Uterus (tissue), 4 donors: ENCODE measurements around the gene ITGAV. TPM values are rescaled to one million over a fixed set of nuclear protein-coding genes. Genes with fewer than 3 reads are reported as not detected.

ENCODE experiments used
- DNase-seq, 2 donors: peaks; one replicate each; pipeline ENCODE4 v3.0.0-alpha.2; 2019 to 2020
- H3K27ac ChIP-seq, 2 donors: fragments of 200-600 bp; sonication (generic); 1 replicate in 1 of 2; 2 replicates in 1 of 2; pipeline ENCODE4 v1.5.1; 2016 to 2018
- H3K27me3 ChIP-seq, 2 donors: fragments of 200-600 bp; sonication (generic); one replicate each; pipeline ENCODE4 v1.5.1; 2018 to 2019; ENCODE audit warnings: control low read depth in 1 of 2
- H3K36me3 ChIP-seq, 2 donors: fragments of 200-600 bp; sonication (generic); one replicate each; pipeline ENCODE4 v1.5.1; 2019; ENCODE audit warnings: control low read depth in 1 of 2
- H3K4me1 ChIP-seq, 2 donors: fragments of 200-600 bp; sonication (generic); one replicate each; pipeline ENCODE4 v1.5.1; 2018 to 2019; ENCODE audit warnings: control low read depth in 1 of 2
- H3K4me3 ChIP-seq, 2 donors: fragments of 200-600 bp; sonication (generic); 1 replicate in 1 of 2; 2 replicates in 1 of 2; pipeline ENCODE4 v1.5.1; 2018 to 2019; ENCODE audit warnings: mild to moderate bottlenecking in 1 of 2
- H3K9me3 ChIP-seq, 2 donors: fragments of 200-600 bp; sonication (generic); one replicate each; pipeline ENCODE4 v1.5.1; 2019; ENCODE audit warnings: control low read depth in 1 of 2
- CTCF ChIP-seq, 4 experiments: fragments of 200-600 bp in 2 of 4; fragments of 450-650 bp in 2 of 4; sonication (generic) in 2 of 4; IDR thresholded peaks; one replicate each; pipeline ENCODE4 v1.5.1; 2016 to 2019; ENCODE audit warnings: antibody characterized with exemption in 4 of 4, mild to moderate bottlenecking in 2 of 4, moderate library complexity in 1 of 4
- POLR2A ChIP-seq, 2 donors: fragments of 450-650 bp; IDR thresholded peaks; one replicate each; pipeline ENCODE4 v1.6.1; 2016; ENCODE audit warnings: antibody characterized with exemption in 2 of 2, mild to moderate bottlenecking in 1 of 2, moderate library complexity in 1 of 2
- intact Hi-C: fragments of 100-400 bp; cut with DNase I; formaldehyde crosslinking; loops from one replicate; pipeline ENCODE4 v1.15.1; 2023; ENCODE audit warnings: low total_unique reads
- total RNA-seq, 4 donors: library from RNA; depleted of rRNA in 3 of 4; stranded (reverse); fragments of >200 nt in 3 of 4; gene quantifications; one replicate each; pipeline versions ENCODE4 v1.1.0 to v1.2.4, GENCODE V29; 2014 to 2023
- donor health status: DM: yes; HTN: yes; CAD: no.

Gene ITGAV
- total RNA-seq, 4 donors from 2014 or later: 76.9 to 232 (median 104) TPM

DNA sequence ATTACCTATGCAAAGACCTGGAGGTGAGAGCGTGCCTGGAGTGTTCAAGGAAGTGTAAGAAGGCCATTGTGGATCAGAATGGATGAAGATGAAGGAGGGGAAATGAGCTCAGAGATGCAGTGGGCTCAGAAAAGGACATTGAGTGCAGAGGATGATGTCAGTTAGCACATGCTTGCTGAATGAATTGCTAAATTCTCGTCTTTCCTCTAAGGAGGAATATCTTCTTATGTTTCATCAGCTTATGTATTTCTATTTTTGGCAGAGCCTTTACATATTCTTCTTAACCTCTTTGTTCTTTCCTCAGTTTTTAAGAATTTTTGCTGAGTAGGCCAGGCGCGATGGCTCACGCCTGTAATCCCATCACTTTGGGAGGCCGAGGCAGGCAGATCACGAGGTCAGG is 134.9 kb downstream of the ITGAV start:
- Histone ChIP-seq H3K9me3 (no peaks in the 10 kb centered on the region), H3K27me3 (no peaks in the 10 kb centered on the region), H3K27ac (no peak overlapping the region), H3K36me3 (no peaks in the 10 kb centered on the region), H3K4me1 (no peaks in the 10 kb centered on the region), H3K4me3 (no peak overlapping the region)
- no peak for DNase-seq
- TF ChIP-seq POLR2A (IDR thresholded peaks at IDR 0.05) (no peak), CTCF (IDR thresholded peaks at IDR 0.05) (no peak)
- intact Hi-C loops: no loop called here

- H3K4me1 ChIP-seq: no peaks in the 10 kb centered on the region
- intact Hi-C loops: no loop called here
- no peak for TF ChIP-seq POLR2A (IDR thresholded peaks at IDR 0.05)
- no peak for TF ChIP-seq CTCF (IDR thresholded peaks at IDR 0.05)
- no peak overlapping the region for H3K27ac ChIP-seq
- H3K27me3 ChIP-seq: no peaks in the 10 kb centered on the region
- no peaks in the 10 kb centered on the region for H3K9me3 ChIP-seq
- DNase-seq: no peak
- H3K4me3 ChIP-seq: no peak overlapping the region
- no peaks in the 10 kb centered on the region for H3K36me3 ChIP-seq
These were observed 135.9 kb downstream of the ITGAV start for GRCh38 chr2:186725783-186726182.

GRCh38 chr2:186726938-186727337 is 137.1 kb downstream of the ITGAV start:
- Histone ChIP-seq H3K27me3 (no peaks in the 10 kb centered on the region), H3K4me1 (no peaks in the 10 kb centered on the region), H3K4me3 (no peak overlapping the region), H3K9me3 (no peaks in the 10 kb centered on the region), H3K36me3 (no peaks in the 10 kb centered on the region), H3K27ac (no peak overlapping the region)
- intact Hi-C loops: no loop called here
- DNase-seq: no peak
- TF ChIP-seq CTCF (IDR thresholded peaks at IDR 0.05): no peak
- no peak for TF ChIP-seq POLR2A (IDR thresholded peaks at IDR 0.05)

DNA sequence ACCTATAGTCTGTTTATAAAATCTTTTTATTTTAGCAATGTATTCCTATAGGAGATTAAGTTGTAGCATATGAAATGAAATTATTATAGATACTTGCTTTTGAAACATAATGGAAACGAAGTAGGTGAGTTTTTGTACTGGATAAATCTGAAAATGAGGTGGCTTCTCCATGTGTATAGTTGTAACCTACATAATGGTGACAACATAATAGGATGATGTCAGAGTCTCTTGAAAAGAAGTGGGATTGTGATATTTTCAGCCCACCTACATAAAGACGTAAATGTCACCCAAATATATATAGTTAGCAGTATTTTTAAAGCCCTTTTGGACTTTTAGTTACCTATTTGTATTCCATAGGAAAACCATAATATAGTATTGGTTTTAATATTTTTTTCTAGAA is 138.8 kb downstream of the ITGAV start:
- Histone ChIP-seq H3K4me1 (no peaks in the 10 kb centered on the region), H3K9me3 (no peaks in the 10 kb centered on the region), H3K27me3 (no peaks in the 10 kb centered on the region), H3K36me3 (no peaks in the 10 kb centered on the region), H3K27ac (no peak overlapping the region), H3K4me3 (no peak overlapping the region)
- intact Hi-C loops: no loop called here
- TF ChIP-seq POLR2A (IDR thresholded peaks at IDR 0.05) (no peak), CTCF (IDR thresholded peaks at IDR 0.05) (no peak)
- DNase-seq: no peak

Other genes with a start within 250 kb of the ITGAV start
- gene ZC3H15, start 103.8 kb upstream of the ITGAV start, total RNA-seq: 10 to 100 TPM; 28.2 to 82.1 (median 49.5) TPM
- gene FAM171B, start 104.0 kb downstream of the ITGAV start, total RNA-seq: 10 to 100 TPM in 3 of 4 donors, 1 to 10 TPM in 1; 8.2 to 68.8 (median 16.9) TPM